Stimulated activated CD8-positive, alpha-beta memory T cell treated with anti-CD3 and anti-CD28 coated beads, Interleukin-15, amount 100 ng/mL, for 48 hours (primary cell): ENCODE measurements around the gene CDH23.
"Not testable (repeated sequence)": the region's sequence is repeated elsewhere in the genome, so short reads cannot be mapped to it uniquely, and the experiment has no call there.

Source experiments
- DNase-seq, 2 donors: peaks; one replicate each; pipeline ENCODE4 v3.0.0-alpha.2; 2020; ENCODE audit warnings: low read depth in 2 of 2

The CDH23 gene

GRCh38 chr10:71396711-71397295 is at the start of gene CDH23:
Gene CDH23, plus strand, starts transcription at chr10:71396920. Its CDS starts 42,912 bp downstream, at chr10:71439832.
- no peak for DNase-seq

DNA sequence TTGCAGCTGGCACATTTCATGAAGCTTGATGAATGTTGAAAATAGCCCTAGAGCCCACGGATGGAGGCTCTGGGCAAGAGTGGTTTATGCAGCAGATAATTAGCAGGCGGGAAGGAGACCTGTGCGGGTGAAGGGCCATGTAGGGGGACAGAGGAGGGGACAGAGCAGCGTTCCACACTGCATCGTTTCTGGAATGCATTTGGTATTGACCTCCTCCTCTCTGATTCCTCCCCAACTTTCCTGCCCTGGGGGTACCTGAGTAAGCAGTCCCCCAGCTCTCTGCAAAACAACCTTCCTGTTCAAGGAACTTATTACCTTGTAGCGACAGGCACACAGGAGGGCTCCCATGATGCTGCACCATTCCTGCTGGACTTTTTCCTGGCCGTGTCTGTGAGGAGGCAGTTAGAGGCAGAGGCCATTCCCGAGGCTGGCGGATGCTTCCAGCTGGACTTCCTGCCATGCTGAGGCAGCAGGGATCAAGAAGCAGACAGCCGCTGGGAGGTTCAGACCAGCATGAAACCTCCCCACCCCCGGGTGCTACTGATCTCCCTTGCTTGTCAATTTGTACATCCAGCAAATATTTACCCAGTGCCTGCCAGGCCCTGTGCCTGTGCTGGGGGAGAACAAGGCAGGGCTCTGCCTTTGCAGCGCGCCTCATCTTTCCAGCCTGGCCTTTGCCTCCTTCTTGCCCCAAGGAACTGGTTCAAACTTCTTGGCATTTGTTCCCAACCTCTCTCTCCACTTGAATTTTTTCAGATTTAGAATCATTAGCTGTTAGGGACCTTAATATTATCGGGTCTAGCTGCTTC is 48.9 kb upstream of the CDH23 start:
- DNase-seq = no peak

DNA sequence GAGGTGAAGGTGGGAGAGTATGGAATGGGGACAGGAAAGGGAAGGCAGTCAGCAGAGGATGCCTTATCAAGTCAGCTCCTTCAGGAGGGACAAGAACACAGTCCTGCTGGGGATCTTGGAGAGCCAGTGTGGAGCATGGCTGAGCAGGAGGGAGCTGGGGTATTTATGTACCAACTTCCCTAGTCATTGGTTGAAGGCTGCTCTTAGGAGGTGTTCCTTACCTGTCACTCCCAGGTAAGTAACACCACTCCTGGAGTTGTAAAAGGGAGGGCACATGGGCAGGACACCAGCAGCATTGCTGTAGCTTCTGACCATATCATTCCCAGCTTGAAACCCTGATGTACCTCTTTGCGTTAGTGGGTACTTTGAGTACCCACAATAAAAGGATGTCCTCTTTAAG is 47.9 kb upstream of the CDH23 start:
- DNase-seq = no peak

DNA sequence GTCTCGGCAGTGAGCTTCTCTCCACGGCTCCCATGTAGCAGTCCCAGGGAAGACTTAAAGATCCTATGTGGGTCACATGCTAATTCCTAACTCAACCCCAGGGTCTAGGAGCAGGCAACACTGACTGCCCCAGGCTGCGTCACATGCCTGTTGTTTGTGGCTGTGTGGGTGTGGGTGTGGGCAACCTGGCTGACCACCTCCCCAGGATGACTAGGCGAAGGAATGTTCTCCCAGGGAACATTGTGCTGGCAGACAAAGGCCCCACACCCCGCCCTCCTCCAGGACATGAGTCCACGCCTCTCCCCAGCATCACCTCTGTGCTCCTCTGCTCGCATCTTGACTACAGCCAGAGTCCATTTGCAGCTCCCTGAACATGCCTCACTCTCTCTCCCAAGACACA is 47.3 kb upstream of the CDH23 start:
- DNase-seq = no peak

DNA sequence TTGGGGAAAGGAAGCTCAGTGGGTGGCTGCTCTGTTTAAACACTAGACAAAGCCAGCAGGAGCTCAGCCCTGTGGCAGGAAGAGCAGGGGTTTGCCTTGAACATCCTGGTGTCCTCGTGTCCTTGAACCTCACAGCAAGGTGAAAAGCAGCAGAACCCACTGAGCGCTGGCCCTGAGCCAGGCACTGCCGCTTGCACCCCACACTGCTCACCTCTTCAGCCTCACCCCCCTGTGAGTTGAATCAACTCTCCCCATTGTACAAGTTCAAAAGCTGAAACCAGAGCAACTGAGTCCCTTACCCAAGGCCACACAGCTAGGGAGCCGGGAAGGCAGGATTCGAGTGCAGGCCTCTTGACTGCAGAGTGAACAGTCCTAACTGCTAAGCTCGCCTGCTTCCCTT is 45.6 kb upstream of the CDH23 start:
- DNase-seq = no peak

GRCh38 chr10:71351628-71352319 is 44.9 kb upstream of the CDH23 start:
- no peak for DNase-seq

DNA sequence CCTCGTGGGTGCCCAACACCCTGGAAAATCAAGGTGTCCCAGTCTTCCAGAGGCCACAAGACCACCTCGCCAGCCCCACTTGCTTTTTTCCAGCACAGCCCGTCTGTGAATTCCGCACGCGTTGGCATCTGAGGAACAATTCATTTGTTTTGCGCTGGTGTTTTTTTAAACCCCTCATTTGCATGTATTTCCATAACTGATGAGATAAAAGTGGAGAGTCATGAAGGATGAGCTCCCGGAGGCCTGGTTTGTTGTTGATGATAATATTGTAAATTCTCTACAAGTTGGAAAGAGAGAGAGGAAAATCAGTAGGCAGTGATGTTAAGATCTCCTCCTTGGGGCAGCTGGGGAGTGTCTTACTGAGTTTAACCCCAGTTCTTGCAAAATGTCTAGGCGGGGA is 43.1 kb upstream of the CDH23 start:
- no peak for DNase-seq

GRCh38 chr10:71354776-71355175 is 41.9 kb upstream of the CDH23 start:
- DNase-seq = no peak

GRCh38 chr10:71355886-71356285 is 40.8 kb upstream of the CDH23 start:
- no peak for DNase-seq

GRCh38 chr10:71357792-71358265 is 38.9 kb upstream of the CDH23 start:
- no peak for DNase-seq

DNA sequence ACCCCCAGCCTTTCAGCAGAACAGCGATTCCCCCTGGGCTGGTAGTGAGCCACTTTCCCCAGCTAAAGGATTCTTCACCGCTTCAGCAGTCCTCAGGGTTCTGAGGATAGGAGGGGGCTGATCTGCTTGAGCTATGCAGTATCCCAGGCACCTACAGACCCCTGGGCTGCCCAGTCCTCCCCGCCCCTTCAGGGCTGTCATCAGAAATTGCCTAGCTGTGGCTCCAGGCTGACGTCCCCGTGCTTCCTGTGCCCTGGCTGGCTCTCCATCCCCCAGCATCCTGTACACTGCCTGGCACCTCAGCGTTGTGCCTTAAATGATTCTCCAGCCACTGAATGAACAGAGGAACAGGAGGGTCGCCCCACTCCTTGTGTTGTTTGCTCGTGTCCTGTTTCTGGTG is 38.4 kb upstream of the CDH23 start:
- no peak for DNase-seq

DNA sequence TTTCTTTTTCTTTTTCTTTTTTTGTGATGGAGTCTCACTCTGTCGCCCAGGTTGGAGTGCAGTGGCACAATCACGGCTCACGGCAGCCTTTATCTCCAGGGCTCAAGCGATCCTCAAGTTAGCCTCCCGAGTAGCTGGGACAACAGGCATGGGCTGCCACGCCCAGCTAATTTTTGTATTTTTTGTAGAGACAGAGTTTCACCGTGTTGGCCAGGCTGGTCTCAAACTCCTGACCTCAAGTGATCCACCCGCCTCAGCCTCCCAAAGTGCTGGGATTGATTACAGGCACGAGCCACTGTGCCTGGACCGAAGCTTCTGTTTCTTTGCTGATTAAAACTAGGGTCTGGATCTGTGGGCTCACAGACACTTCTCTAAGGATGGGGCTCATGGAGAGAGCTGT is 37.8 kb upstream of the CDH23 start:
- DNase-seq = not testable (repeated sequence)

DNA sequence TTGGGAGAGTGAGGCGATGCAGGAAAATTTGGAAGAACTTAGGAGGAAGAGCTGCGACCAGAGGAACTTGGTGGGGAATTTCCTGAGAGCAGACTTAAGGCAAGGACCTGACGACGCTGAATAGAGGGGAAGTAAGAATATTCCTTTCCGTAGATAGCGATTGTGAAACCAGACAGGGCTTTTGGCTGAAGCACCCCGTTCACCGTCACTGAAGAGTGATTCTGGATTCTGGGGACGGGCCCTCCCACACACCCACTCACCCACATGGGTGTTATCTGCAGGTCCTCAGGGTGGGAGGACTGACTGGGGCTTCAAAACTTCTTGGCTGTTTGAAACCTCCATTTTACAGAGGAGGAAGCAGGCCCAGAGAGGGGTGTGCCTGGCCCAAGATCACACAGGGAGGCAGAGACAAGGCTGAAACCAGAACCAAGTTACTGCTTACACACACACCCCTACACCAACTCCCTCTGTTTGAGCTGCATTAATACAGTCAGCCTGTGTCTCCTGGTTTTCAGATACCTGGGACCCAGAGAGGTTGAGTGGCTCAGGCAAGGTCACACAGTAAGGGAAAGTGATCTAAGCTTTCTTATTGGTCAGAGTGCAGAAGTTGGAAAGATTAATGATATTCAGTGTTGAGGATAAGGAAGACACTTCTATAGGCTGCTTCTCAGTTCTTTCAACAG is 37.2 kb upstream of the CDH23 start:
- DNase-seq = no peak

DNA sequence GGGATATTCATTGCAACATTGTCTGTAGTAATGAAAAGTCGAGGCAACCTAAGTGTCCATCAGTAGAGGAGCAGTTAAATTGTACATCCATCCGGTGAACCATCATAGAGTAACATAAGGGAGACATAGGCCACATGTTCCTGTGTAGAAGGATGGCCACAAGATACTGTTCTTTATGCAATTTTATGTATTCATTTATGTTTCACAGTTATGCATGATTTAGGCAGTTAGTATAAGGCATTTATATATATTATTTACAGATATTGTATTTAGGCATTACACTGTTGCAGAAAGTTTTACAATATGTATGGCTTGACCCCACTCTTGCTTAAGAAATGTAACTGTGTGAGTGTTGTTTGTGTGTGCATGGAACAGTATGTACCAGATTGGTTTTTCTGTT is 36.0 kb upstream of the CDH23 start:
- no peak for DNase-seq

DNA sequence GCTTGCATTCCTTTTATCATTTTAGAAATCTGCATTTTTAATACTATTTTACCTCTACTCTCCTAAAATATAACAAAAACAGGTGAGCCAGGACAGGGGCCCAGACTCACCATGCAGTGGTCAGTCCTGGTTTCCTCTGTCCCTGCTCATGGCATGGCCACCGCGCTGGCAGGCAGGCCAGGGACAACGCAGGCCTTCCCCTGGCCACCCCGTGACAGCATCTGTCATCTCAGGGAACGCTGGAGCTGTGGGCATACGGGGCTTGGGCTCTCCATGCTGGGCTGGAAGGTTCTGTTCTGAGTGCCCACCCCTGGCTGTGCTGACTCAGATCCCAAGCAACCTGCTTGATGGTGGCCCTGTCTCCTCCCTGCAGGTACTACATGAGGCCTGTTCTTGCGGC is 35.1 kb upstream of the CDH23 start:
- DNase-seq = no peak

DNA sequence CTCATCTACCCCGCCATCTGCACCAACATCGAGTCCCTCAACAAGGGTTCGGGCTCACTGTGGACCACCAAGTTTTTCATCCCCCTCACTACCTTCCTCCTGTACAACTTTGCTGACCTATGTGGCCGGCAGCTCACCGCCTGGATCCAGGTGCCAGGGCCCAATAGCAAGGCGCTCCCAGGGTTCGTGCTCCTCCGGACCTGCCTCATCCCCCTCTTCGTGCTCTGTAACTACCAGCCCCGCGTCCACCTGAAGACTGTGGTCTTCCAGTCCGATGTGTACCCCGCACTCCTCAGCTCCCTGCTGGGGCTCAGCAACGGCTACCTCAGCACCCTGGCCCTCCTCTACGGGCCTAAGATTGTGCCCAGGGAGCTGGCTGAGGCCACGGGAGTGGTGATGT is 34.6 kb upstream of the CDH23 start:
- no peak for DNase-seq

DNA sequence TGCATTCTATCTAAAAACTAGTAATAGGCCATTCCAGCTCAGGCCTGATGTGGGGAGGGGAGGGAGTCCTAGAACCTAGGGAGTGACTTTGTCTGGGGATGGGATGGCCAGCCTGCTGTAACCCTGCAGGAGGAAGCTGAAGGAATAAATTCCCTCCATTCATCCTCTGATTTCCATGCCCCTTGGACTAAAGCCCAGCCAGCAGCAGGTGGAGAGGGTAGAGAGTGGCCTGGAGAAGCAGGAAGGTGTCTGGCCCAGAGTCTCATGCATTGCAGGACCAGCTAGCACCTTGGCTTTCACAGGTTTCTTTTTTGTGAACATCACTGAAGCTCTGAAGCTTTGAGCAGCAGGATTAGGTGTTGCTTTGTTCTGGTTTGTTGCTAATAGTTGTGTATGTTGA is 32.8 kb upstream of the CDH23 start:
- no peak for DNase-seq

DNA sequence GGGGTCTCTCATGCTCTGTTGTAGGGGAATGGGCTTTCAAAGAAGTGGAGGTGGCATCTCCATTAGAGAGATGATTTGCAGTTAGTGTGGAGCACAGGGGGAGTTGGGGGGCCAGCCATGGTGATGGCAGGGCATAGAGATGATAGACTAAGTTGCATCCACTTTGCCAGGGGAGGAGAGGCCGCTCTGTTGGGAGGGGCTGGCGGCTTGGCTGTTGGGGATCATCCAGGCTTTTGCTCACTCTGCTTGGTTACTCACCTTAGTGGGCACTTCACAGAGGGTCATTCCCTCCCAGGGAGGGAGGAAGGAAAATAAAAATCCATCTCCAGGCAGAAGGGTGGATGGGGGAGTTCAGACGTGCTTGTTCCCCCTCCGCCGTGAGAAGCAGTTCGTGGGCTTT is 31.4 kb upstream of the CDH23 start:
- DNase-seq = no peak

DNA sequence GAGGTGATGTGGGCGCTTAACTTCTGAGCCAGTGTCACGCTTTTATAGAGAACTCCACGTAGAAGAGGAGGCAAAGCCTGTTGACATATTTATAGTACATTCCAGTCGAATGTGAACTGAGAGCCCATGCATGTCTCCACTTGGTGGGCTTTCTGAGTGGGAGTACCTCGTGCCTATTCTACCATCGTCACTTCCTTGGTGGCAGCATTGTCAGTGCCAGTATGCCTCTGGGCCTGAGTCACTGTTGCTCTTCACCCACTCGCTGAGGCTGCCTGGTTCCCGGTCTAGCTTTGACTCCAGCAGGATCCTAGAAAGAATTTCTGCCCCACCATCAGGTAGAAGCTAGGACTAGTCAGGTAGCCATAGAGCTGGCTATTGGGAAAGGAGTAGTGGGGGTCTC is 30.0 kb upstream of the CDH23 start:
- no peak for DNase-seq

DNA sequence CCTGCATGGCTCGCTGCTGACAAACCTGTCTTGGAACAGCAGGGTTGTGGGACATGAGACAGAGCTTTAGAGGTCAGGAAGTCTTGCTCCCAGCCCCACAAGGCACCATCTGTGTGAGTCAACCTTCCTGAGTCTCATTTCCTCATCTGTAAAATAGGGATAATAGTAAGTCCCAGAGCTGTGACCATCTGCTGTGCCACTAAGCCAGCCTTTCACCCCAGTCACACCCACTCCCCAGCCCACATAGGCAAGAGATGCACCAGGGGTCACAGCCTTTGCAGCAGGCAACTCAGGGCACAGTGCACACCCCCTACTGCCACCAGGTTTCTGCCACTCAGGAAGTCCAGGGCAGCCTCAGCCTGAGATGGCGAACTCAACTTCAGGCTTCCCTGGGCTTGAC is 29.4 kb upstream of the CDH23 start:
- DNase-seq = no peak

- DNase-seq = no peak
Measured at GRCh38 chr10:71368176-71368575, 28.5 kb upstream of the CDH23 start.

GRCh38 chr10:71368643-71369042 is 28.1 kb upstream of the CDH23 start:
- no peak for DNase-seq
